ENCODE results near the gene SDHAF2. TPM values are rescaled to one million over a fixed set of nuclear protein-coding genes. Genes with fewer than 3 reads are reported as not detected.

Gene SDHAF2
- total and polyA plus RNA-seq, 2 of the 13 experiments (the other 11 are each of a cell fraction or from before 2014, with no cell fraction given), result 44.2 to 70.4 TPM

DNA sequence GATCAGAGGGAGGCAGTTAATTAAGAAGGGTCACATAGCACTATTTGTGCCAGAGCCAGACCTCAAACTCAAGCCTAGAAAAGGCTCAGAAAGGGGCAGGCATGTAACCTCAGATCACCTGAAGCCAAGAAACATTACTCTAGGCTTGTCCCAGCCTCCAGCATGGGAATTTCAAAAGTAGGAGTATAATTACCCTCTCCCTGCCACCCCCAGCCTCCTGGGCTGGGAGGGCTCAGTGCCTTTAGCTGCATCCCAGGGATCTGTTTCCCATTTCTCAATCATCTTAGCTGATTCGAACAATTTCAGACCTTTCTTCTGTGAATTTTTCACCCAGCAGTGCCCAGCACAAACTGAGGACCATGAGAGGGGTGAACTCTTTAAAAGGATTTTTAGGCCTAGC lies 45.5 kb downstream of the SDHAF2 start:
- TF ChIP-seq SALL1 (CRISPR knock-in tag; IDR thresholded peaks at IDR 0.05) (no peak), DPF2 (CRISPR knock-in tag; IDR thresholded peaks at IDR 0.05; ENCODE audit: borderline replicate concordance, low read depth) (no peak)
- TF ChIP-seq, protein P1, sequence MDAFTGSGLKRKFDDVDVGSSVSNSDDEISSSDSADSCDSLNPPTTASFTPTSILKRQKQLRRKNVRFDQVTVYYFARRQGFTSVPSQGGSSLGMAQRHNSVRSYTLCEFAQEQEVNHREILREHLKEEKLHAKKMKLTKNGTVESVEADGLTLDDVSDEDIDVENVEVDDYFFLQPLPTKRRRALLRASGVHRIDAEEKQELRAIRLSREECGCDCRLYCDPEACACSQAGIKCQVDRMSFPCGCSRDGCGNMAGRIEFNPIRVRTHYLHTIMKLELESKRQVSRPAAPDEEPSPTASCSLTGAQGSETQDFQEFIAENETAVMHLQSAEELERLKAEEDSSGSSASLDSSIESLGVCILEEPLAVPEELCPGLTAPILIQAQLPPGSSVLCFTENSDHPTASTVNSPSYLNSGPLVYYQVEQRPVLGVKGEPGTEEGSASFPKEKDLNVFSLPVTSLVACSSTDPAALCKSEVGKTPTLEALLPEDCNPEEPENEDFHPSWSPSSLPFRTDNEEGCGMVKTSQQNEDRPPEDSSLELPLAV (CRISPR knock-in tag; conservative IDR thresholded peaks at IDR 0.05; ENCODE audit: low read depth), result no peak
- FAIRE-seq (no peak), DNase-seq (ENCODE audit: low spot score) (no peak), ATAC-seq (no peak)
- WGBS (ENCODE audit: low lambda C conversion rate), result 82% methylated on average over 1 of the region's 1 CpG
- no peak overlapping the region for H3K9ac ChIP-seq (ENCODE audit: insufficient read depth, low read depth, low read length)
- intact Hi-C loops (cut with micrococcal nuclease; ENCODE audit: unreplicated experiment) (no loop called here), in situ Hi-C loops (cut with HindIII; ENCODE audit: extremely low pct_ligation_motif_present, low pct_unique_long_range_greater_than_20kb) (loop anchor here (5.0 kb wide), 2 partner anchors 42 to 162 kb away; no protein-coding TSS in a partner anchor)
- no peaks in the 10 kb centered on the region for H3K9me3 ChIP-seq (ENCODE audit: low read length)
- H3K4me3 ChIP-seq (replicated peaks in 1 of 3; ENCODE audit: insufficient read depth in 1 of 3, low read depth in 2 of 3, low read length in 3 of 3), result no peak overlapping the region
- no TSS peak for BruUV-seq (replicated peaks)
- H3K27me3 ChIP-seq (ENCODE audit: control insufficient read depth in 1 of 2, insufficient read depth in 2 of 2, low read length in 2 of 2), result peaks cover 0 to 3% of the 10 kb centered on the region in 2 experiments; a peak in 1 of 5 replicates
- H3K27ac ChIP-seq (ENCODE audit: extremely low read length, insufficient read depth, low read length), result no peak overlapping the region
- no peaks in the 10 kb centered on the region for H3K36me3 ChIP-seq (replicated peaks in 1 of 2; ENCODE audit: control insufficient read depth in 1 of 2, insufficient read depth in 2 of 2, low read length in 2 of 2)
- H3K4me1 ChIP-seq (ENCODE audit: insufficient read depth, low read length), result peaks cover 11% of the 10 kb centered on the region
- no peaks in the 10 kb centered on the region for H3K79me2 ChIP-seq (ENCODE audit: insufficient read depth, low read length)
- CTCF ChIA-PET (ENCODE audit: low intra/inter-chr PET ratio, low total read pairs), result interaction anchor here (5.8 kb wide), 1 partner anchor 40 kb away, joined by 87 read pairs; no protein-coding TSS in a partner anchor
- no peak overlapping the region for H3K4me2 ChIP-seq (ENCODE audit: low read depth, low read length)
- POLR2A ChIA-PET, result no interaction called here
- H2AFZ ChIP-seq (ENCODE audit: low read length), result no peak overlapping the region
- H4K20me1 ChIP-seq (ENCODE audit: insufficient read depth, low read length), result no peaks in the 10 kb centered on the region

DNA sequence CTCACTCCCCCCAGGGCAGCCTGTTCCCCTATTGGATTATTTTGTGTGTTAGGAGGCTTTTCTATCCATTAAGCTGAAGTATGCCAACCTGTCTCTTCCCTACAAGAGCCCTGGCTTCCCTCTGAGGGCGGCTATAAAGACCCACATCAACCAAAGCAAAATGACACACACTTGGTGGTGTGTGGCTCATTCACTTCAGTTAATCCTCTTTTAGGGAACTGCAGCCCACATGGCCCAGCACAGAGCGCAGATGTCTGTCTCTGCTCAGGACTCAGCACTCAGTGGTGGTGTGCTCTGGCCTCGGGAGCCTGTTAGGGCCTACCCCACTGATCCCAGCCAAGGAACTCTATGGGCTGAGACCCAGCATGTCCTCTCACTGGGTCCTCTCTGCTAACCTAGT lies 46.4 kb downstream of the SDHAF2 start:
- no peak for DNase-seq (ENCODE audit: low spot score)
- Histone ChIP-seq H3K27ac (ENCODE audit: extremely low read length, insufficient read depth, low read length) (no peak overlapping the region), H3K4me1 (ENCODE audit: insufficient read depth, low read length) (peaks cover 16% of the 10 kb centered on the region), H3K9me3 (ENCODE audit: low read length) (no peaks in the 10 kb centered on the region), H3K4me3 (replicated peaks in 1 of 3; ENCODE audit: insufficient read depth in 1 of 3, low read depth in 2 of 3, low read length in 3 of 3) (no peak overlapping the region), H3K27me3 (ENCODE audit: control insufficient read depth in 1 of 2, insufficient read depth in 2 of 2, low read length in 2 of 2) (peaks cover 2 to 12% of the 10 kb centered on the region in 2 experiments; a peak in 4 of 5 replicates), H3K36me3 (replicated peaks in 1 of 2; ENCODE audit: control insufficient read depth in 1 of 2, insufficient read depth in 2 of 2, low read length in 2 of 2) (no peaks in the 10 kb centered on the region), H3K79me2 (ENCODE audit: insufficient read depth, low read length) (no peaks in the 10 kb centered on the region), H3K4me2 (ENCODE audit: low read depth, low read length) (no peak overlapping the region), H2AFZ (ENCODE audit: low read length) (no peak overlapping the region), H4K20me1 (ENCODE audit: insufficient read depth, low read length) (no peaks in the 10 kb centered on the region), H3K9ac (ENCODE audit: insufficient read depth, low read depth, low read length) (no peak overlapping the region)
- 38% methylated on average over 1 of the region's 3 CpGs for WGBS (ENCODE audit: low lambda C conversion rate)
- ChIA-PET POLR2A (interaction anchor here (1.0 kb wide), 1 partner anchor 13 kb away, joined by 3 read pairs; no protein-coding TSS in a partner anchor), CTCF (ENCODE audit: low intra/inter-chr PET ratio, low total read pairs) (interaction anchor here (5.8 kb wide), 1 partner anchor 39 kb away, joined by 87 read pairs; no protein-coding TSS in a partner anchor)
- FAIRE-seq, result no peak
- intact Hi-C loops (cut with micrococcal nuclease; ENCODE audit: unreplicated experiment), result loop anchor here (2.0 kb wide), 1 partner anchor 162 kb away; no protein-coding TSS in a partner anchor
- BruUV-seq (replicated peaks), result no TSS peak
- in situ Hi-C loops (cut with HindIII; ENCODE audit: extremely low pct_ligation_motif_present, low pct_unique_long_range_greater_than_20kb), result loop anchor here (5.0 kb wide), 2 partner anchors 41 to 161 kb away; no protein-coding TSS in a partner anchor
- ATAC-seq, result no peak
- TF ChIP-seq, protein P2, sequence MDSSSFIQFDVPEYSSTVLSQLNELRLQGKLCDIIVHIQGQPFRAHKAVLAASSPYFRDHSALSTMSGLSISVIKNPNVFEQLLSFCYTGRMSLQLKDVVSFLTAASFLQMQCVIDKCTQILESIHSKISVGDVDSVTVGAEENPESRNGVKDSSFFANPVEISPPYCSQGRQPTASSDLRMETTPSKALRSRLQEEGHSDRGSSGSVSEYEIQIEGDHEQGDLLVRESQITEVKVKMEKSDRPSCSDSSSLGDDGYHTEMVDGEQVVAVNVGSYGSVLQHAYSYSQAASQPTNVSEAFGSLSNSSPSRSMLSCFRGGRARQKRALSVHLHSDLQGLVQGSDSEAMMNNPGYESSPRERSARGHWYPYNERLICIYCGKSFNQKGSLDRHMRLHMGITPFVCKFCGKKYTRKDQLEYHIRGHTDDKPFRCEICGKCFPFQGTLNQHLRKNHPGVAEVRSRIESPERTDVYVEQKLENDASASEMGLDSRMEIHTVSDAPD (CRISPR knock-in tag; IDR thresholded peaks at IDR 0.05), result no peak
- TF ChIP-seq MED8 (CRISPR knock-in tag; IDR thresholded peaks at IDR 0.05; ENCODE audit: insufficient replicate concordance) (no peak), CENPT (CRISPR knock-in tag; IDR thresholded peaks at IDR 0.05; ENCODE audit: low read depth) (no peak), ZNF891 (CRISPR knock-in tag; IDR thresholded peaks at IDR 0.05) (no peak), ZNF563 (CRISPR knock-in tag; IDR thresholded peaks at IDR 0.05) (no peak), U2AF2 (IDR thresholded peaks at IDR 0.05; ENCODE audit: low read depth, low read length) (no peak)
- TF ChIP-seq, protein P3, sequence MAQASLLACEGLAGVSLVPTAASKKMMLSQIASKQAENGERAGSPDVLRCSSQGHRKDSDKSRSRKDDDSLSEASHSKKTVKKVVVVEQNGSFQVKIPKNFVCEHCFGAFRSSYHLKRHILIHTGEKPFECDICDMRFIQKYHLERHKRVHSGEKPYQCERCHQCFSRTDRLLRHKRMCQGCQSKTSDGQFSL (CRISPR knock-in tag; IDR thresholded peaks at IDR 0.05), result no peak
